SK-N-MC (cell line): ENCODE results near the gene MT1X.
"Not testable (repeated sequence)": the region's sequence is repeated elsewhere in the genome, so short reads cannot be mapped to it uniquely, and the experiment has no call there.

Source experiments
- DNase-seq: peaks from one replicate; pipeline ENCODE4 v3.0.0-alpha.2; 2011; ENCODE audit warnings: low read depth, low spot score
- H3K27ac ChIP-seq: fragments of 200-600 bp; sonication (generic); 2 replicates; pipeline ENCODE4 v1.5.1; 2016; ENCODE audit warnings: mixed run types
- H3K36me3 ChIP-seq: fragments of 200-600 bp; sonication (generic); 2 replicates; pipeline ENCODE4 v1.6.1; 2017; ENCODE audit warnings: antibody characterized with exemption, low read length, mixed read lengths; ENCODE audit not compliant: insufficient read depth
- H3K4me3 ChIP-seq: fragments of 200-600 bp; sonication (generic); 2 replicates; pipeline ENCODE4 v1.5.1; 2016
- H3K9ac ChIP-seq: fragments of 200-600 bp; sonication (generic); 2 replicates; pipeline ENCODE4 v1.8.0; 2017; ENCODE audit warnings: mixed run types, mixed read lengths; ENCODE audit not compliant: insufficient read length
- H3K9me3 ChIP-seq: fragments of 200-600 bp; sonication (generic); 2 replicates; pipeline ENCODE4 v1.6.1; 2017; ENCODE audit warnings: low read depth, mild to moderate bottlenecking, antibody characterized with exemption, low read length, moderate library complexity, mixed read lengths
- EZH2 ChIP-seq: fragments of 200-600 bp; sonication (generic); IDR thresholded peaks from one replicate; pipeline ENCODE4 v1.6.1; 2017; ENCODE audit warnings: antibody characterized with exemption
- FOXP2 ChIP-seq: optimal IDR thresholded peaks from 2 replicates; pipeline ENCODE3; 2011; ENCODE audit warnings: mild to moderate bottlenecking, moderate library complexity; ENCODE audit not compliant: insufficient read depth; ENCODE audit errors: extremely low read length, control extremely low read depth
- POLR2AphosphoS5 ChIP-seq: IDR thresholded peaks from 2 replicates; pipeline ENCODE4 v1.6.1; 2012; ENCODE audit warnings: mild to moderate bottlenecking, low read depth, low read length, borderline replicate concordance

MT1X gene

DNA sequence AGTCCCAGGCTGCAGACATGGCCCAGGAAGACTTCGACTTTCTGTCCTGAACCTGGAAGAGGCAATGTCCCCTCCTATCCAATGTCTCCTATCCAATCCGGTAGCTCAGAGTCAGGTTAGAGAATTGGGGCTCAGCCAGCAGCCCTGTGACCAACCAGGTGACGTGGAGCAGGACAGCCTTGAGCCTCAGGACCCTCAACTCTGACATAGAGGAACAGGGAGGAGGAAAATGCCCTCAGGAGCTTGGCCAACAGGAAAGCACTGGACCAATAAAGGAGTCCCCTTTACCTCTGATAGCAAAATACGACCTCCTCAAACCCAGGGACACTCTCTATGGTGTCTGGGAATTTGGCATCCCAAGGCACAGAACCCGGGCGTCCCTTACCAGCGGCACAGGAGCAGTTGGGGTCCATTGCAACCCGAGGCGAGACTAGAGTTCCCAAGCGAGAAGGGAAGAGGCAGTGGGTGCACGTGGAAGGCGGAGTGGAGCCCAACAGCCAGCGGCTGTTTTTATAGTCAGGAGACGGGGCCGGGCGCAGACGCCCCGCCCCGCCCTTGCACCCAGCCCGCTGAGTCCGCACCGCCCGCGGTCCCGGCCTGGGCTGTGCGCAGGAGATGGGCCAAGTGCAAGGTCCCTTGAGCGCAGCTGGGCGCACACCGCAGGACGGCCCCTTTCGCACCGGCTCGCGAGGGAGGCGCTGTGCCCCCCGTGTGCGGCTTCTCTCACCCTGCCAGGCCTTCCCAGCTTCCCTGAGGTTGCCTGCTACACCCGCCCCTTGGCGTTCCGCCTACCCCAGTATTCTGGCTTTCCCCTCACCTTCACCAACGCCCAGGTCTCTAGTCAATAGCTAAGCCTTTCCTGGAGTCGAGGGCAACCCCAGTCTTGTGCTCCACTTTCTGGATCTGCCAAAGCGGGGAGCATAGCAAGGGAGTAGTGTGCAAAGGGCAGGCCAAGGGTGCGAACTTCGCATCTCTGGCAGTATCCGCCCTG is 14.4 kb upstream of the MT1X start, which contains the start of gene MT1G:
MT1G (minus strand) TSS at position 485 of the 991 bp plus-strand sequence; CDS start at position 413, 72 bp downstream.
- DNase-seq: no peak
- Histone ChIP-seq H3K36me3 (no peaks in the 10 kb centered on the region), H3K4me3 (no peak within 1 kb of the TSS), H3K9me3 (no peaks in the 10 kb centered on the region), H3K9ac (no peak within 1 kb of the TSS), H3K27ac (no peak within 1 kb of the TSS)
- TF ChIP-seq FOXP2: no peak
- TF ChIP-seq EZH2: no peak
- TF ChIP-seq POLR2AphosphoS5: no peak

- no peak within 1 kb of the TSS for H3K27ac ChIP-seq
- TF ChIP-seq POLR2AphosphoS5 (no peak), EZH2 (no peak), FOXP2 (no peak)
- H3K4me3 ChIP-seq: no peak within 1 kb of the TSS
- H3K9ac ChIP-seq: no peak within 1 kb of the TSS
- H3K36me3 ChIP-seq: no peaks in the 10 kb centered on the region
- H3K9me3 ChIP-seq: no peaks in the 10 kb centered on the region
- DNase-seq: no peak
These were observed 13.0 kb upstream of the MT1X start, which contains the start of gene MT1H for GRCh38 chr16:56669005-56669839. Gene MT1H (plus strand): TSS chr16:56669814. CDS start chr16:56669885, 71 bp downstream.

GRCh38 chr16:56669840-56670619 is 12.2 kb upstream of the MT1X start:
- no peak for DNase-seq
- no peaks in the 10 kb centered on the region for H3K9me3 ChIP-seq
- H3K36me3 ChIP-seq: no peaks in the 10 kb centered on the region
- no peak overlapping the region for H3K4me3 ChIP-seq
- H3K9ac ChIP-seq: no peak overlapping the region
- TF ChIP-seq EZH2 (no peak), POLR2AphosphoS5 (no peak), FOXP2 (no peak)
- no peak overlapping the region for H3K27ac ChIP-seq

- TF ChIP-seq FOXP2: no peak
- TF ChIP-seq POLR2AphosphoS5: no peak
- Histone ChIP-seq H3K4me3 (no peak overlapping the region), H3K27ac (no peak overlapping the region), H3K36me3 (no peaks in the 10 kb centered on the region), H3K9me3 (no peaks in the 10 kb centered on the region), H3K9ac (no peak overlapping the region)
- DNase-seq: no peak
These were observed 11.7 kb upstream of the MT1X start for GRCh38 chr16:56670620-56670934.

GRCh38 chr16:56671691-56672090 is 10.6 kb upstream of the MT1X start:
- not testable (repeated sequence) for H3K36me3 ChIP-seq, H3K9me3 ChIP-seq, DNase-seq, H3K9ac ChIP-seq, H3K4me3 ChIP-seq, H3K27ac ChIP-seq

DNA sequence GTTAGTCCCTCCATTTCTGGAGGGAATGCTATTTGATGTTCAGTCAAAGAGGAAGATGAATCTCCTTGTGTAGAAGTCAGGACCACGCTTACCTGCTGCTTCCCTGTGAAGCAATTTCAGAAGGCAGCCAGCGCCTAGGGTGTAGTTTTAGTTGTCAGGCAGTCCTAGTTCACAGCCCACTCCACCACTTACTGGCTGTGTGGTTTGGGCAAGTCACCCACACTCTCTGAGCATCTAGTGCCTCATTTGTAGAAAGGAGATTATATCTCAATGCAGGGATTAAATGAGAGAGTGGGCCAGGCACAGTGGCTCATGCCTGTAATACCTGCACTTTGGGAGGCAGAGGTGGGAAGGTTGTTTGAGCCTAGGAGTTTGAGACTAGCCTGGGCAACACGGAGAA is 10.1 kb upstream of the MT1X start:
- not testable (repeated sequence) for DNase-seq, H3K27ac ChIP-seq, H3K9ac ChIP-seq, H3K4me3 ChIP-seq, H3K9me3 ChIP-seq, H3K36me3 ChIP-seq

DNA sequence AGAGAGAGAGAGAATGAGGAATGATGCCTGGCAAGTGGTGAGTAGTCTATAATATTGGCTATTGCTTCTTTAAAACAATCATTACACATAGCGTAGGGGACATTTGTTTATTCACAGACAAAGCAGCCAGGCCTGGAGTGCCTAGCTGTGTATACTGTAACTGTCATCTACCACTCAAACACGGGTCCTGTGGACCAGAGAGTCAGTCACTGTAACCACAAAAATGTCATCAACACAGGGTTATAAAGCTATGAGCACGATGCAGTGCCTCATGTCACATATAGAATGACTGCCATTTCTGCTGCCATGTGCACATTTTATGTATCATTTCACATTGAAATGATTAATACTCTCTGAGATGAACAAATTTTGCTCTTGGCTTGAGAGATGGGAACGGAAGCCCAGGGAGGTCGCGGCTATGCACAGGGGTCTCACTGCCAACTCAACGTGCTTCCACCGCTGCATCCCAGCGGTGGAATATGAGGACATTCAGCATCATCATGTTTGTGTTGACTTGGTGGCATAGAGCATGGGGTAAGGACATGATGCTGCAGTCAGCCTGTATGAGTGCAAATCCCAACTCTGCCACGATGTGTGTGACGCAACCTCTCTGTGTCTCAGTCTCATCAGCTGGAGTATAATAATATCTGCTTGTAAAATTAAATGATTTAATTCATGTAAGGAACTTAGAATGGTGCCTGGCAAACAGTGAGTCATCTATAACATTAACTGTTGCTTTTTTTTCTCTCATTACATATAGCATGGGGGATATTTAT is 9.3 kb upstream of the MT1X start:
- TF ChIP-seq FOXP2 (no peak), EZH2 (no peak), POLR2AphosphoS5 (no peak)
- no peak for DNase-seq
- Histone ChIP-seq H3K4me3 (no peak overlapping the region), H3K36me3 (no peaks in the 10 kb centered on the region), H3K27ac (no peak overlapping the region), H3K9ac (no peak overlapping the region), H3K9me3 (no peaks in the 10 kb centered on the region)
